H9 (cell line): ENCODE measurements around the gene SPOCK3. TPM values are rescaled to one million over a fixed set of nuclear protein-coding genes. Genes with fewer than 3 reads are reported as not detected.

Source experiments
- DNase-seq: peaks from one replicate; pipeline ENCODE4 v3.0.0-alpha.2; 2017
- H2AFZ ChIP-seq: one replicate; pipeline ENCODE4 v1.6.1; 2013; ENCODE audit warnings: mild to moderate bottlenecking, low read length, control low read depth, moderate library complexity
- H2AK5ac ChIP-seq: 2 replicates; pipeline ENCODE4 v1.6.1; 2013; ENCODE audit warnings: low read length, control low read depth, mixed read lengths; ENCODE audit not compliant: insufficient read length
- H2BK120ac ChIP-seq: one replicate; pipeline ENCODE4 v1.6.1; 2013; ENCODE audit warnings: low read depth, mild to moderate bottlenecking, low read length, control low read depth, inconsistent platforms; ENCODE audit not compliant: poor library complexity, severe bottlenecking
- H2BK12ac ChIP-seq: 2 replicates; pipeline ENCODE4 v1.6.1; 2013; ENCODE audit warnings: low read length, control low read depth, mixed read lengths, low read depth; ENCODE audit not compliant: insufficient read length
- H2BK15ac ChIP-seq: 2 replicates; pipeline ENCODE4 v1.6.1; 2013; ENCODE audit warnings: low read depth, low read length, control low read depth
- H2BK20ac ChIP-seq: one replicate; pipeline ENCODE4 v1.6.1; 2013; ENCODE audit warnings: low read depth, mild to moderate bottlenecking, low read length, control low read depth, inconsistent platforms; ENCODE audit not compliant: poor library complexity, severe bottlenecking
- H2BK5ac ChIP-seq: 2 replicates; pipeline ENCODE4 v1.6.1; 2013; ENCODE audit warnings: low read length, control low read depth, mixed read lengths; ENCODE audit not compliant: insufficient read length
- H3K14ac ChIP-seq: 2 replicates; pipeline ENCODE4 v1.6.1; 2013; ENCODE audit warnings: low read length, control low read depth; ENCODE audit not compliant: insufficient read depth
- H3K18ac ChIP-seq: 2 replicates; pipeline ENCODE4 v1.6.1; 2013; ENCODE audit warnings: low read depth, mild to moderate bottlenecking, mixed read lengths, low read length, control low read depth; ENCODE audit not compliant: insufficient read length
- H3K23ac ChIP-seq: 2 replicates; pipeline ENCODE4 v1.6.1; 2013; ENCODE audit warnings: low read length, control low read depth, mixed read lengths, low read depth; ENCODE audit not compliant: insufficient read length
- H3K23me2 ChIP-seq: 2 replicates; pipeline ENCODE4 v1.6.1; 2013; ENCODE audit warnings: low read depth, mild to moderate bottlenecking, mixed read lengths, low read length, control low read depth; ENCODE audit not compliant: insufficient read length, poor library complexity, severe bottlenecking
- H3K27ac ChIP-seq: 2 replicates; pipeline ENCODE4 v1.5.1; 2013; ENCODE audit warnings: low read length, control low read depth, mixed read lengths, low read depth; ENCODE audit not compliant: insufficient read length
- H3K27me3 ChIP-seq: 2 replicates; pipeline ENCODE4 v1.6.1; 2013; ENCODE audit warnings: low read length, control low read depth, inconsistent platforms; ENCODE audit not compliant: insufficient read depth
- H3K4ac ChIP-seq: 2 replicates; pipeline ENCODE4 v1.6.1; 2013; ENCODE audit warnings: low read depth, mild to moderate bottlenecking, control low read depth, inconsistent platforms, low read length, moderate library complexity
- H3K4me1 ChIP-seq: 2 replicates; pipeline ENCODE4 v1.6.1; 2013; ENCODE audit warnings: low read length, control low read depth, inconsistent platforms; ENCODE audit not compliant: insufficient read depth
- H3K4me2 ChIP-seq: 2 replicates; pipeline ENCODE4 v1.6.1; 2013; ENCODE audit warnings: low read length, control low read depth, mixed read lengths; ENCODE audit not compliant: insufficient read length, insufficient read depth
- H3K56ac ChIP-seq: 2 replicates; pipeline ENCODE4 v1.6.1; 2013; ENCODE audit warnings: low read depth, mild to moderate bottlenecking, mixed read lengths, low read length, control low read depth; ENCODE audit not compliant: insufficient read length
- H3K79me1 ChIP-seq: 2 replicates; pipeline ENCODE4 v1.6.1; 2013; ENCODE audit warnings: low read depth, mild to moderate bottlenecking, moderate library complexity, low read length, control low read depth, inconsistent platforms; ENCODE audit not compliant: insufficient read depth, poor library complexity, severe bottlenecking
- H3K79me2 ChIP-seq: 2 replicates; pipeline ENCODE4 v1.6.1; 2013; ENCODE audit warnings: low read length, control low read depth, inconsistent platforms; ENCODE audit not compliant: insufficient read depth
- H3K9ac ChIP-seq: 2 replicates; pipeline ENCODE4 v1.6.1; 2013; ENCODE audit warnings: low read length, control low read depth, mixed read lengths; ENCODE audit not compliant: insufficient read length; ENCODE audit errors: extremely low read depth
- H3K9me3 ChIP-seq: one replicate; pipeline ENCODE4 v1.6.1; 2013; ENCODE audit warnings: low read depth, low read length, inconsistent platforms; ENCODE audit not compliant: control insufficient read depth
- H3T11ph ChIP-seq: one replicate; pipeline ENCODE4 v1.6.1; 2013; ENCODE audit warnings: mild to moderate bottlenecking, low read length, control low read depth, inconsistent platforms
- H4K20me1 ChIP-seq: one replicate; pipeline ENCODE4 v1.6.1; 2013; ENCODE audit not compliant: control insufficient read depth, insufficient read length, insufficient read depth
- H4K5ac ChIP-seq: 2 replicates; pipeline ENCODE4 v1.6.1; 2013; ENCODE audit warnings: low read depth, mild to moderate bottlenecking, mixed read lengths, low read length, control low read depth; ENCODE audit not compliant: insufficient read length
- H4K8ac ChIP-seq: replicated peaks from 2 replicates; pipeline ENCODE4 v1.6.1; 2013; ENCODE audit warnings: low read length, control low read depth, mixed read lengths, low read depth; ENCODE audit not compliant: insufficient read length
- H4K91ac ChIP-seq: 2 replicates; pipeline ENCODE4 v1.6.1; 2013; ENCODE audit warnings: low read depth, mild to moderate bottlenecking, moderate library complexity, mixed read lengths, low read length, control low read depth; ENCODE audit not compliant: insufficient read length
- H3K27ac Mint-ChIP-seq, 3 experiments: 2 replicates in 2 of 3; 3 replicates in 1 of 3; pipeline ENCODE4 v1.8.0; 2020 to 2021; ENCODE audit warnings: mixed read lengths in 3 of 3, mild to moderate bottlenecking in 1 of 3, moderate library complexity in 1 of 3
- H3K27me3 Mint-ChIP-seq: 2 replicates; pipeline ENCODE4 v1.8.0; 2021; ENCODE audit warnings: low read depth, mild to moderate bottlenecking, moderate library complexity, mixed read lengths
- H3K36me3 Mint-ChIP-seq, 3 experiments: 2 replicates in 2 of 3; 3 replicates in 1 of 3; pipeline ENCODE4 v1.8.0; 2020 to 2021; ENCODE audit warnings: low read depth in 3 of 3, mixed read lengths in 3 of 3; ENCODE audit not compliant: insufficient read depth in 1 of 3
- H3K4me1 Mint-ChIP-seq, 2 experiments: 2 replicates each; pipeline ENCODE4 v1.8.0; 2020; ENCODE audit warnings: mixed read lengths in 2 of 2
- H3K4me3 Mint-ChIP-seq, 2 experiments: 2 replicates in 1 of 2; 3 replicates in 1 of 2; pipeline ENCODE4 v1.8.0; 2020 to 2021; ENCODE audit warnings: mild to moderate bottlenecking in 2 of 2, mixed read lengths in 2 of 2, moderate library complexity in 1 of 2
- H3K9me3 Mint-ChIP-seq, 2 experiments: 2 replicates in 1 of 2; 3 replicates in 1 of 2; pipeline ENCODE4 v1.8.0; 2020; ENCODE audit warnings: mild to moderate bottlenecking in 2 of 2, mixed read lengths in 2 of 2, moderate library complexity in 1 of 2
- CTCF ChIP-seq: fragments of 200-600 bp; sonication (generic); conservative IDR thresholded peaks from 3 replicates; pipeline ENCODE4 v1.8.0; 2021; ENCODE audit warnings: antibody characterized with exemption, mild to moderate bottlenecking
- WGBS: extraction: QIAGEN DNeasy Blood & Tissue Kit; methylation state at CpG from one replicate; pipeline ENCODE4 v1.1.7; 2013; ENCODE audit warnings: missing lambda C conversion rate, low lambda C conversion rate, mixed read lengths; ENCODE audit not compliant: insufficient read length; ENCODE audit errors: extremely low coverage; 5-methylcytosine and 5-hydroxymethylcytosine counted together
- total RNA-seq: library from RNA; stranded (reverse); gene quantifications from 2 replicates; pipeline ENCODE4 v1.2.1, GENCODE V29; 2021

Gene SPOCK3
- total RNA-seq, 1 experiment from 2014 or later = 0.28 TPM

- Histone ChIP-seq H2BK12ac (no peak overlapping the region), H3K56ac (no peak overlapping the region), H3K4me2 (no peak overlapping the region), H3K4me1 (no peaks in the 10 kb centered on the region), H3K79me1 (no peaks in the 10 kb centered on the region), H4K20me1 (no peaks in the 10 kb centered on the region), H3K79me2 (no peaks in the 10 kb centered on the region), H3K4ac (no peak overlapping the region), H3K14ac (no peak overlapping the region), H3K18ac (no peak overlapping the region), H4K5ac (no peak overlapping the region), H2AK5ac (no peak overlapping the region), H4K8ac (no peak overlapping the region), H3K9ac (no peak overlapping the region), H2AFZ (no peak overlapping the region), H3K27me3 (no peaks in the 10 kb centered on the region), H2BK5ac (no peak overlapping the region), H2BK20ac (no peak overlapping the region), H2BK120ac (no peak overlapping the region), H3K27ac (no peak overlapping the region), H3K23ac (no peak overlapping the region), H3K9me3 (no peaks in the 10 kb centered on the region), H3T11ph (no peak overlapping the region), H3K23me2 (no peaks in the 10 kb centered on the region), H2BK15ac (no peak overlapping the region), H4K91ac (no peak overlapping the region)
- no peak for DNase-seq
- no peak overlapping the region for H3K27ac Mint-ChIP-seq
- H3K4me1 Mint-ChIP-seq = peaks cover 8% of the 10 kb centered on the region in 2 experiments
- H3K9me3 Mint-ChIP-seq = no peaks in the 10 kb centered on the region; a peak in 1 of 5 replicates
- no CpG with 5 or more reads among the region's 5 CpGs for WGBS
- no peaks in the 10 kb centered on the region; a peak in 1 of 7 replicates for H3K36me3 Mint-ChIP-seq
- TF ChIP-seq CTCF = no peak
- H3K4me3 Mint-ChIP-seq = no peak overlapping the region
- no peaks in the 10 kb centered on the region for H3K27me3 Mint-ChIP-seq
Measured at GRCh38 chr4:167265231-167265630, 30.9 kb upstream of the SPOCK3 start.
